GM18526 (cell line): ENCODE measurements around the gene CTIF.

Experiments used
- POLR2A ChIP-seq: IDR thresholded peaks from 3 replicates; pipeline ENCODE4 v1.6.1; 2011; ENCODE audit not compliant: insufficient read length; ENCODE audit errors: extremely low read depth

The CTIF gene

DNA sequence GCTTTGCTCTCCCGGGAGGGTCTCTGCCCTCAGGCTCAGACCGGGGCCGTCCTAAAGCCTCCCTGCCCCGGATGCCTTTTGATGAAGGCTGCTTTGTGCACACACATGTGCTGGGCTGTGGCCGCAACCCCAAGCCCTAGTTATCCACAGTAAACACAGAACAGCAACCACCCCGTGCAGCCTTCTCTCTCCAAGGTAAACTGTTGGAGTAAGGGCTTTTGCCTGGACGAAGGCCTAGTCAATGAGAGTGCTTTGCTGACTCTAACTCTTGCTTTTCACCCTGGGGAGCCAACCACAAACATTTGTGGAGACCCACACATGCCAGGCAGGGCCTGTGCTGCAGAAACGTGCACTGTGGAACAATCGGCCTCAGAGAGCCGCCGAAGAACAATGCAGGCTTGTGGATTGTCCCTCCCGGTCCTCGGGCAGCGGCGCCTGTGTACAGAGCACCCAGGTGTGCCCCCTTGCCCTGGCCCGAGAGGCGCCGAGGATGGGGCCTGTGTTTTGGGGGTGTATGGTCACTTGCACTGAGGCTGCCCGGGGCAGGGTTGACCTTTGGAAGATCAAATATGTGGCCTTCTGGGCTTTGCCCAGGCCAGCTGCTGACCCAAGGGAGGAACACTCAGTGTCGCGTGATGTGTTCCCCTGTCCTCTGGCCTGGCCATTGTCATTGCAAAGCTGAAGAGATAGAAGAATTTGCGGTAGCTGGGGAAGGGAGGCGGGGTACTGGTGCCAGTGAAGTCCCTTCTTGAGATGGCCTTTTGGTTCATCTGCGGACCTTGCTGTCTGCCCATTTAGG is 37.0 kb downstream of the CTIF start:
- no peak for TF ChIP-seq POLR2A

DNA sequence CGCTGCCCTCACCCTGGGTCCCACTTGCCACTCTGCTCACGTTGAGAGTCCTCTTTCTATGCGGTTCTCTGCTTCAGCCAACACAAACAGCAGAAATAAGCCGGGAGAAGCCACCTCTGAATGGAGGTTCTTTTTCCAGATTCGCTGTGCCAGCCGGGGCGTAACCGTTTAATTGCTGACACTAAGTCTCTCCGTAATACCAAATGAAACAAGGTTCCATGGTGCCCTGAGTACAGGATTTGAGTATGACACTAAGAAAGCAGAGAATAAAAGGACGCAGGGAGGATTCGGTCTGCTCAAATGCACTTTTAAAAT is 37.6 kb downstream of the CTIF start:
- TF ChIP-seq POLR2A, result no peak

DNA sequence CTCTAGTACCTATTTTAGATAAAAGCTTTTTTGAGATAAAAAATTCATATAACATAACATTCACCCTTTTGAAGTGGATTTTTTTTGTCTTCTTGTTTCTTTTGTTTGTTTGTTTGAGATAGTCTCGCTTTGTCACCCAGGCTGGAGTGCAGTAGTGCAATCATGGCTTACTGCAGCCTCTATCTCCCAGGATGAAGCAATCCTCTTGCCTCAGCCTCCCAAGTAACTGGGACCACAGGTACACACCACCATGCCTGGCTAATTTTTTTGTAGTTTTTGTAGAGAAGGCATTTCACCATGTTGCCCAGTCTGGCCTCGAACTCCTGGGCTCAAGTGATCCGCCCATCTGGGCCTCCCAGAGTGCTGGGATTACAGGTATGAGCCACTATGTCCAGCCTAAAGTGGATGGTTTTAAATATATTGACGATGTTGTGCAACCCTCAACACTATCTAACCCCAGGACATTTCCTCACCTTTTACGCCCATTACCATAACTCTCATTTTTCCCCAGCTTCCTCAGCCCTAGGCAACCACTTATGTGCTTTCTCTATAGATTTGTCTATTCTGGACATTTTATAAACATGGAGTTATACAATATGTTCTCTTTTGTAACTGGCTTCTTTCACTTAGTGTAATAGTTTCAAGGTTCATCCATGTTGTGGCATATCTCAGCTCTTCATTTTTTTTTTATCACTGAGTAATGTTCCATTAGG is 38.8 kb downstream of the CTIF start:
- no peak for TF ChIP-seq POLR2A

DNA sequence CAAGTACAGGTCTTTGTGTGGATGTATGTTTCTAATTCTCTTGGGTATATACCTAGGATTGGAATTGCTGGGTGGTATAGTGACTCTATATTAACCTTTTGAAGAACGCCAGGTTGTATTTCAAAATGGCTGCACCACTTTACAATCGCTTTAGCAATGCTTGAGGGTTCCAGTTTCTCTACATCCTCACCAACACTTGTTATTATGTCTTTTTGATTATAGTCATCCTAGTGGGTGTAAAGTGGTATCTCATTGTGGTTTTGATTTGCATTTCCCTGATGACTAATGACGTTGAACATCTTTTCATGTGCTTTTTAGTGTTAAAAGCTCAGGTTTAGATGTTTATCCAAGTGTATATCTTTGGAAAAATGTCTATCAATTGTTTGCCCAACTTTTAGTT is 39.5 kb downstream of the CTIF start:
- no peak for TF ChIP-seq POLR2A

DNA sequence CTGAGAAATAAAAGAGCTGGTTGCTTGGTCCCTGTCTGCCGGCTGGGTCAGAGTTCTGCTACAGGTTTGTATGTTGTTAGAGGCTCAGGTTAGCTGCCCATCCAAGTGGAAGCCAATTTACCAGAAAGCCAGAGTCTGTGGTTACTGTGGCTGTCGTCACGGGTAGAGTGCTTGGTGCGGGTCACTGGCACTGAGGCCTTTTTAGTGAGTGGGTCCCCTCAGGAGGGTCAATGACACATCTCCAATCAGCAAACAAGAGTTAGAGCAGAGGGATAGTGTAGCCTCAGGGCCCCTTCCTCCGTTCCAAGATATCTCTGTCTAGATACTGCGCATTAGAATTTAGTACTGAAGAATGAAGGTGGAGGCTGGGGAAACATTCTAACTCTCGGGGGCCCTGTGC is 41.2 kb downstream of the CTIF start:
- no peak for TF ChIP-seq POLR2A

DNA sequence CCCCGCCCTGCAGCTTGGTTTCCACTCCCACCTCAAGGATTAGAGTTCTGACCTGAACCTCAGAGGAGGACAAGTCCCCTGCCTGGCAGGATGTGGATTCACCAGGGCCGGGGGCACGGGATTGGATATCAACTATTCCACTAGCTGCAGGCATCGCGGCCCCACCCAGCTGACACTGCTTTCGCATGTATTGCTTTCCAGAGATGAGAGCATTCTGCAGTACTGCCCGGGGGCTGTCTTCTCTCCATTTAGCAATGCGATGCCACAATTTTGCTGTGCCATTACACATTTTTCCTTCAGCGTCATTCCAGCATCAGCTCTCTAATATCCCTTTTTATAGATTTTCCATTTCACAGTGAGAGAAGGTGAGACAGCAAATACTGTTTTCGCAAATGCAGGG is 42.0 kb downstream of the CTIF start:
- TF ChIP-seq POLR2A, result no peak

DNA sequence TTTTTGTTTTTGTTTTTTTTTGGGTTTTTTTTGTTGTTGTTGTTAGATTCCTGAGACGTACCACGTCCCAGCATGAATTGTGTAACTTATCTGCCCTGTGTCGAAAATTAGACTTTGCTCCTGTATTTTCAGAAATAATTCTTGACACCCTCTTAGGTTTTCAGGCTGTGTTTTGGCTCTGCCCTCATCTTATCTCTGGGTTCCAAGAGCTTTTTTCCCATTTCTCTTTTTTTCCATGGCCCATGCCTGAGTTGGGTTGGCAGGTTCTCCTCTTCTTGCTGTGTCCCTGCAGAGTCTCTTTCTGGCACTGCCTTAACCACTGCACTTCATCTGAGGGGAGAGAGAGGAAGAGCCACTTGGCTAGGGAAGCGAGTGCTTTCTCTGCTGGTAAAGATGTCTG is 42.4 kb downstream of the CTIF start:
- TF ChIP-seq POLR2A, result no peak

DNA sequence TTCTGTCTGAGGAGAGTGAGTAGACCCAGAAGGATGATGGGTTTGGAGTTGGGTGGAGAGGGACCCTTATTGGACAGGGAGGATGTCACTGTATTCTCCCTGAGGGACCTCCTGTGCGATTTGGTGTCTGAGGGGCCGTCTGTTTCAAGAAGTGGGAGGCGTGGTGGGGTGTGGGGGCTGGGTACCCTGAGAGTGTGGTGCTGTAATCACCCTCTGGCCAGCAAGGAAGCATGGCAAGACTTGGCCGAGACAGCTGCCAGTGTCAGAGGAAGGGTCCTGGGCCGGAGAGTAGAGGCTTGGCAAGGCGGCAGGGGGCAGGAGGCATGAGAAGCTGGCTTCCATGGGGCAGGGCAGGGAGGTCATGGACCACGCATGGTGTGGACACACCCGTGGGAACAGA is 43.1 kb downstream of the CTIF start:
- TF ChIP-seq POLR2A, result no peak

DNA sequence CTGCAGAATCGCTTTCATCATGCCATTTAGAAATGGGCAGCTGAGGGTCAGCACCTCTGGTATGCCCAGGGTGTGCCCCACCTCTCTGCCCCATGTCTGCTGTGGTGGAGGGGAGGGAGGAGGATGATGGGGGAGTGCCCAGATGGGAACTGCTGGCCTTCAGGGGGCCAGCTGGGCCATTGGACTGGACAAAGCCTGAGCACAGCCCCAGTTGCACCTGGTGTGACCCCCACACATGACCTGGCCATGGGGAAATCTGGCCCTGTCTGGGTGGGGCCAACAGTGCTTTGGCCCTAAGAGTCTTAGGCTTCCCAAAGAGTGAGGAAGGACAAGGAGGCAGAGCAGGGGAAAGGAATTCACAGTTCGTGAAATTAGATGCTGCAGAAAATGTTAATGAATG is 44.1 kb downstream of the CTIF start:
- no peak for TF ChIP-seq POLR2A

DNA sequence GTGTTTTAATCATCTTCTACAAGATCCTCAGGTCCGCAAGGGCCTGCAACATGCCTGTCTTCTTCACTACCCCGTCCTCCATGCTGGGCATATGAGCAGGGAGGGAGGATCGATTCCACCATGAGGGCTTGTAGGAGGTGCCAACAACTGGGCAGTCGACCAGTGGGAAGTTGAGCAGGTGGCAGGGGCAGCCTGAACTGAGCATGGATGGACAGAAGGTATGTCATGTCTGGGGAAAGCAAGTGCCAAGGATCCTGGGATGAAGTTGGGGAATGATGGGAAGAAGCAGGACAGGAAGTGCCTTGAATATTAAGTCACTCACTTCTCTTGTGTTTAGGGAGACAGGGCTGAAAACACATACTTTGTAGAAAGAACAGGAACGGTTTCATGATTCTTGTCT is 44.7 kb downstream of the CTIF start:
- TF ChIP-seq POLR2A, result no peak

DNA sequence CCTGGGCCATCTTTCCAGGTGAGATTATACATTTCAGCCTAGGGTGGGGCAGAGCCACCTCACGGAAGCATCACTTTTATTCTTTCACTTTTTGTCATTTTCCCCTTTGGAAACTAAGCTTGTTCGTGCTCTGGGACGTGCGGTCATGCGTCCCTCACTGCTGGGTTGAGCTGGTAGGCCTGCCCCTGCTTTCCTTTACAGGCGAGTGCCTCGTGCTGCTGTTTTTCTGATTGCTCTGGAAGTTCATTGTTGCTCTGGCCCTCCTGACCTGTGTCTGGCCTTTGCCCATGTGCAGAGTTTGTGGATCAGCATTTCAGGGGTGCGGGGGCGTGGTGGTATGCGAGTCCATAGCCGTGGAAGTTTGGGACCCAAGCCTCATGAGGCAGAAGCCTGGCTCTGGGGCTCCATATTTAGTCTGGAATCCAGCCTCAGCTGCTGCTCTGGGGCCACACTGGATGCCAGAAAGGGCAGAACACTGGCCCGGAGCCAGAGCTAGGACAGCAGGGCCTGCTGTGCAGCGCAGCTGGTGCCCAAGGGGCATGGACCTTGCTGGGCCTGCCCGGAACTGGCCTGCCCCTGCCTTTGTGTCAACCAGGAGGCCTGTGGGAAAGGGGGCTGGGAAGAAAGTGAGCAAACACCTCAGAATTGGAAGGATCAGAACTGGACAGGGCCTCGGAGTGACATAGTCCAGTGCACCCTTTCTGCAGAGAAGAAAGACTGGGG is 51.1 kb downstream of the CTIF start:
- TF ChIP-seq POLR2A, result no peak

DNA sequence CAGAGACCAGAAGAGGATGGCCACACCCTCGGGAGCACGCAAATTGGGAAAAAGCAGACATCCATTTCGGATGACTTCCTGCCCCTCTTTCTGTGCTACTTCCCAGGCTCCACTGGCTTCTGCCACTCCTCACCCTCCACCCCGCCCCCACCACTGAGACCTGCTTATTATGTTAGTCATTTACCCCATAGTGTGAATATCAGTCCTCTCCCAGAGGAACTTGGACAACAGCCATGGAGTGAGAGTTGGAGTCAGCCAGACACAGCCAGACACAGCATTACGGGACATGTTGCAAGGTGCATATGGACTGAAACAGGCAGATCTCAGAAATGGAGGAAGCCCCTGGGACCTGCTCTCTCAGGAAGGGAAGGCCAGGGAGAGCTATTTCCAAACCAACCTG is 51.8 kb downstream of the CTIF start:
- no peak for TF ChIP-seq POLR2A

DNA sequence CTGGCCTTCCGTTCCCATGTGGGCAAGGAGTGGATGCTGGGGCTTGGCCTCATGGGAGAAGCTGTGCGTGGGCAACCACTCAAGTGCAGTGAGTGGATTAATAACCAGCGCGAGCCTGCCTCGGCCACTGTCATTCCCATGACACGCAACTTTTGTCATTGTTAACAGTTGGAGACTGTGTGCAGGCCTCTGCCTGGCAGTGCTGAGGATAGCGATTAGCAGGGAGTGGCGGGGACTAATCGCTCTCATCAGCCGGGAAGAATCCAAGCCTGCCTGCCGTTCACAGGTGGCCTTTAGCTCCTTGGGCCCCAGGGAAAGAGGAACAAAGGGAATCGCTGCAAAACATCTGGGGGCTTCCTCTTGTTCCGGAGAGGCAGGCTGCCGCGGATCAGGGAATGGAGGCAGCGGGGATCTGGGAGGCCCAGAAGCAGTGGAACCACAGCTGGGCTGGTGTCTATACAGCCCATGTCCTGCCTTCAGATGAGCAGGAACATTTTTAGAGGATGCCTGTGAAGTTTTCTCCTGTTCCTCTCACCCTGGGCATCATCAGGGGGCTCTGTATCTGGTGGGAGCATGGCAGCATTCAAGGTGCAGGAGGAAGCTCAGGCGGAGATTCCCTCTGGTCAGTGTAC is 53.8 kb downstream of the CTIF start:
- TF ChIP-seq POLR2A, result no peak

DNA sequence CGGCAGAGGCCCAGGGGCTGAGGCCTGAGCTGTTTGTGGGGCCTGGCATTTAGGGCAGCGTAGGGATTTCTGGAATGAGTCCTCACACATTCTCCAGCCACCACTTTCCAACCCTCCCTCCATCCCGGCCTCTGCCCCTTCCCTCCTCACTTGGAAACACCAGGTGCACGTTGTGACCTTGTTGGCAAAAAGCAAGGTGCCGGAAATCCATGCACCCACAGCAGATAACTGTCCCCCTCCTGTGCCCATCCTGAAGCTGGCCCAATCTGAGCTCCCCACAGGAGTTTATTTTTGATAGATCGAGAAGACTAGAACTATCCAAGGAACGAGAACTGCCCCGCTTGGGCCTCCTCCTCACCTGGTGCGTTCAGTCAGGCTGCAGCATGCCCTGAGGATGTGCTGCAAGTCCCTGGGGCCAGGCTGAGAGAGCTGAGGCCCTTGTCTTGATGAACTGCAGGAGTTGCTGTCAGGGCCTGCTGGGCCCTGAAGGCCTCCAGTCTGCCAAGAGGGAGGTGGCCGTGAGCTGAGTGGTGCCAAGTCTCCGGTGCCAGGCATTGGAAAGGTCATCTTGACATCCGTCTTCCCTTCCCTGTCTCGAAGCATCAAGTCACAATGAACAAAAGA is 55.8 kb downstream of the CTIF start:
- TF ChIP-seq POLR2A, result no peak

DNA sequence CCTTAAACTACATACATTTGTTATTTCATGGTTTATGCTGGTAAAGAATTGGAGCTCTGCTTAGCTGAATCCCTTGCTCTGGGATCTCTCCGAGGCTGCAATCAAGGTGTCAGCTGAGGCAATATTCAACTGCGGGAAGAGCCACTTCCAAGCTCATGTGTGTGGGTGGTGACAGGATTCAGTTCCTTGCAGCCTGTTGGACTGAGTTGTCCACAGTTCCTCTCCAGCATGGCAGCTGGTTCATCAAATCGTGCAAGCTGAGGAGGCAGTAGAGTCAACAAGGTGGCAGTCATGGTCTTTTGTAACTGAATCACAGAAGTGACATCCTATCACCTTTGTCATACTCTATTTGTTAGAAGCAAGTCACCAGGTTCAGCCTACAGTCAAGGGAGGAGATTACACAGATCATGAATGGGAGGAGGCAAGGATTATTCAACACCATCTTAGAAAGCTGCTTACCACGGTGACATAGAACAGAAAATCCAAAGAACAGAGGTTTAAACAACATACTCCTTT is 56.9 kb downstream of the CTIF start:
- no peak for TF ChIP-seq POLR2A
